Stimulated activated CD4-positive, alpha-beta T cell treated with anti-CD3 and anti-CD28 coated beads, TNF-alpha, amount 100 ng/mL, for 1 hour (primary cell): ENCODE results near the gene H6PD.
A peak's percentile ranks its signal among the peaks of the same experiment; 100 is the strongest.

ENCODE experiments used
- DNase-seq, 3 donors: peaks; one replicate each; pipeline ENCODE4 v3.0.0-alpha.2; 2020; ENCODE audit warnings: low read depth in 3 of 3, low spot score in 1 of 3

The H6PD gene, protein sequence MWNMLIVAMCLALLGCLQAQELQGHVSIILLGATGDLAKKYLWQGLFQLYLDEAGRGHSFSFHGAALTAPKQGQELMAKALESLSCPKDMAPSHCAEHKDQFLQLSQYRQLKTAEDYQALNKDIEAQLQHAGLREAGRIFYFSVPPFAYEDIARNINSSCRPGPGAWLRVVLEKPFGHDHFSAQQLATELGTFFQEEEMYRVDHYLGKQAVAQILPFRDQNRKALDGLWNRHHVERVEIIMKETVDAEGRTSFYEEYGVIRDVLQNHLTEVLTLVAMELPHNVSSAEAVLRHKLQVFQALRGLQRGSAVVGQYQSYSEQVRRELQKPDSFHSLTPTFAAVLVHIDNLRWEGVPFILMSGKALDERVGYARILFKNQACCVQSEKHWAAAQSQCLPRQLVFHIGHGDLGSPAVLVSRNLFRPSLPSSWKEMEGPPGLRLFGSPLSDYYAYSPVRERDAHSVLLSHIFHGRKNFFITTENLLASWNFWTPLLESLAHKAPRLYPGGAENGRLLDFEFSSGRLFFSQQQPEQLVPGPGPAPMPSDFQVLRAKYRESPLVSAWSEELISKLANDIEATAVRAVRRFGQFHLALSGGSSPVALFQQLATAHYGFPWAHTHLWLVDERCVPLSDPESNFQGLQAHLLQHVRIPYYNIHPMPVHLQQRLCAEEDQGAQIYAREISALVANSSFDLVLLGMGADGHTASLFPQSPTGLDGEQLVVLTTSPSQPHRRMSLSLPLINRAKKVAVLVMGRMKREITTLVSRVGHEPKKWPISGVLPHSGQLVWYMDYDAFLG

DNA sequence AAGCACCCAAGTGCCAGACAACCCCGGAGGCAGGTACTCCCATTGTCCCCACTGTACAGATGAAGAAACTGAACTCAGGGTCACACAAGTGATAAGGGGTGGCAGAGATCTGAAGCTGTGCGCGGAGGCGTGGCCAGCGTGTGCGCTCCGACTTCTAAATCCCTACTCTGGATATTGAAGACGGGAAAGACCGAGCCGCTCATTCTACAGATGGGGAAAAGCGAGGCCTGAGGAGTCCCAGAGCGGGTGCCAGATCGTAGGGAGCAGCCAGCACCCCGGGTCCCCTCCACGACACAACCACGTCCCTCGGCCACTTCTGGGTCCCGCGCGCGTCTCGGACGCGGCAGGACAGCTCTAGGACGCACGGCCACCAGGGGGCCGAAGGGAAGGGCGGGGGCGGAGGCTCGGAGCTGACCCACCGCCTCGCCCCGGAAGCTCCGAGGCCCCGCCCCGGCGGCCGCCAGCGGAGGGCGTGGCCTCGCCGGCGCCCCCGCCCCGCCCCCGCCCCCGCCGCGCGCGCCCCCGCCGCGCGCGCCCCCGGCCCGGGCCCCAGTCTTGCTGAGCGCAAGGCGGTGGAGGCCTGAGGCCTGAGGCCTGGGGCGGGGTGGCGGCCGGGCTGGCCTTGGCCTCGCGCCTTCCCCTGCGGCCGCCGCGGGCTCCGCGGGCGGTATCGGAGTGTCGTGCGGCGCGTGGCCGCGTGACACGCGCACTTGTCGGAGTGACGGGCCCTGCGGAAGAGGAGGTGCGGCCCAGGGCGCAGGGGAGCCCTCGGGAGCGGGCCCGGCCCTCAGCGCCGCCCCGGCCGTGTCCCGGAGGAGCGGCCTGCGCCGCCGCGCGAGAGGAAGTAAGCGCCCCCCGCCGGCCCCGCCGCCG lies at the start of gene H6PD:
Gene H6PD, plus strand, starts transcription at position 552 of the 873 bp plus-strand sequence. CDS start 10,161 bp downstream, outside the sequence.
- DNase-seq, result peak; percentile 34 to 50 (median 43)

DNA sequence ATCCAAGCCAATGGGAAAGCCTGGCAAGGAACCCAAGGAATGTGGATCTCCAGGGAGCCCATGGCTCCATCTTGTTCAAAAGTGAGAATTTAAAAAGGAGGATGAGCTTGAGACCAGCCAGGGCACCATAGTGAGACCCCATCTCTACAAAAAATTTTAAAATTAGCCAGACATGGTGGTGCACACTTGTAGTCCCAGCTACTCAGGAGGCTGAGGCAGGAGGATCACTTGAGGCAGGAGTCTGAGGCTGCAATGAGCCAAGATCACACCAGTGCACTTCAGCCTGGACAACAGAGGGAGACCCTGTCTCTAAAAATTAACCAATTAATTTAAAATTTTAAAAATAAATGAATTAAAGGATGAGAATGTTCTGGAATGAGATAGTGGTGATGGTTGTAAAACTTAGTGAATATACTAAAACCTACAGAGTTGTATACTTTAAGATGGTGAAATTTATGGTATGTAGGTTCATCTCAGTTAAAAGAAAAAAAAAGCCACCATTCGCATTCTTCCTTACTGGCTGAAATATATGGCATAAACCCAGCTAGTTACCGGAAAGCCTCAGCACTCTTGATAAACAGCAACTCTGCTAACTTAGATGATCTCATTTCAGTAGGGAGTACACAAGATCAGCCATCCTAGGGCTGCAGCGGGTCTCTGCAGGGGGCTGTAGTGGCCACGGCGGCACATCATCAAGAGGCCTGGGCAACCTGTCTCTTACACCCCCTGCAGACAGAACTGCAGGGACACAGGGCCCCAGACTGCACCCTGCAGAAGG lies 48.3 kb upstream of the H6PD start:
- no peak for DNase-seq

DNA sequence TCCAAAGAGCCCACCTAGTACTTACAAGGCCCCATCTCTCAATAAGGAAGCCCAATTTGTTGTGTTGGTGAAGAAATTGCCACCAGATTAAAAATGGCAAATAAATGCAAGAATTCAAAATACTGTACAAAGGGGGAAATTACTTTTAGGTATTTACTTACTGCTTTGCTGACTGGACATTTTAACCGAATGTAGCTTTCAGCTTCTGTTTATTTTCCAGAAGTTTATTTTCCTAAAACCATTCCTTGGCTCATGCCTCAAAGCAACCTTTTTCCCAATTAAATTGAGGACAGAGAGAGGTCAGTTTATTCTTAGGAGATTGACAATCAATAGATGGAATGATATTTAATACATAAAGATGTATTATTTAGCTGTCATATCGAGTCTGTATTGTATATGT lies 47.6 kb upstream of the H6PD start:
- no peak for DNase-seq

DNA sequence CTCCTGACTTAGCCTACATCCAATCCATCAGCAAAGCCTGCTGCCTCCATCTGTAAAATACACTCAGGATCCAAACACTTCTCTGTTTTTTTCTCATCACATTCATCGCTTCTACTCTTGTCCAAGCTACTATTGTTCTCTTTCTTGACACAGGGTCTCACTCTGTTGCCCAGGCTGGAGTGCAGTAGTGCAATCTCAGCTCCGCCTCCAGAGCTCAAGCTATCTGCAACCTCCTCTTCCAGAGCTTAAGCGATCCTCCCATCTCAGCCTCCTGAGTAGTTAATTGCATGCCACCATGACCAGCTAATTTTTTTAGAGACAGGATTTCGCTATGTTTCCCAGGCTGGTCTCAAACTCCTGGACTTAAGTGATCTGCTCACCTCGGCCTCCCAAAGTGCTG lies 44.3 kb upstream of the H6PD start:
- DNase-seq, result no peak

DNA sequence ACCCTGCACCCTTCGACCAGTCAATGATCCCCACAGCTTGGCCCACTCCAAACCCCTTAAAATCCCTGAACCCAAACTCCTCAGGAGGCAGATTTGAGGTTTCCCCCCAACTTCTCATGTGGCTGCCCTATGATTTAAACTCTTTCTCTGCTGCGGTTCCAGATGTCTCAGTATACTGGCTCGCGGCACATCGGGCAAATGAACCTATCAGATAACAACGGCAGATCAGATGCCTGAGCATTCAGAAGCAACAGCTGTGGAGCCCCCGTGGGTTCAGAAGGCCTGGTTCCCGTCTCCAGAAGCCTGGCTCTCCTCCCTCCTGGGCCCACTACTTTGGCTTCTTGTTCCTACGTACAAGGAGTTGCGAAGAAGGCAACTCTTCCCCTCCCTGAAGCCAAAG lies 43.3 kb upstream of the H6PD start:
- no peak for DNase-seq

DNA sequence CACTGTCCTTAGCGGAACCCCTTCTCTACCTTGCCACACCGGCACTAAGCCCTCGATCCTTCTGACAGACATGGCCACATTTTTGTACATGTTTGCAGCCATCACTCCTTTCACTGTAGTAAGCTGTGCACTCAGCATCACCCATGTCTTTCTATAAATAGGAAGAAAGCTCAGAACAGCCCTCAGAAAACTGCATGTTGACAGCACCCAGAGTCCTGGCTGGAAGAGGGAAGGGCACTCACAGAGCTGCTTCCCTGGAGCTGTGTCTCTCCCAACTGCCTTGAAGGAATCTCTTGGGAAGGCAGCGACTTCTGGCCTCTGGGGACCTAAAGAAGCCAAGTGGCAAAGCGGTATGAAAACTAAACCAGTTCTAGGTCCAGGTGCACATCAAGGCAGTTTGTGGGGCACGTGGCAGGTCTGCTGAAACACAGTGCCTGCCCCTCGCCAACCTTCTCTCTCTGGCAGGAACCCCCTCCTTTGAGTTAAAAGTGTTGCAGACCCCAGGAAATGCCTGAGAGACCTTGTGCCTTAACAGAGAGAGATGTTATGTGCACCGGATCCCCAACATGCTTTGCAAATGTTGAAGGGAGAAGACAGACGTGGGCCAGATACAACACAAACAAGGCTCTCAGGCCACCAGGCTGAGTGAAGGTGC lies 41.9 kb upstream of the H6PD start:
- no peak for DNase-seq

DNA sequence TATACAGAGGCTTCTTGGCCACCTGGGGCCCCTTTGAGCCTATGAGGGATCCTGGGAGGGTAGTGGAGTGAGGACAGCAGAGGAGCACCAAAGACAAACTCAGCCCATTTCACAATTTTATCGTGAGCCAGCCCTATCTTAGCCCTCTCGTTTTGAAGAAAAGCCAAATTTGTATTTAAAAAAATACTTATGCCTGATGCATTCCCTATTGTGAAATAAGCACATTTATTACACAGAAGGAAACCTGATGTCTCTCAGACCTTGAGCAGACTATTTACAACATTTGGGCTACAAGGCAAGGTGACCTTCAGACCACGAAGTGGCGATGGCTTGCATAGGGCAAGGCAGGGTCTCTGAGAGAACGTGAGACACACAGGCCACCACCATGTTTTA lies 41.3 kb upstream of the H6PD start:
- no peak for DNase-seq

DNA sequence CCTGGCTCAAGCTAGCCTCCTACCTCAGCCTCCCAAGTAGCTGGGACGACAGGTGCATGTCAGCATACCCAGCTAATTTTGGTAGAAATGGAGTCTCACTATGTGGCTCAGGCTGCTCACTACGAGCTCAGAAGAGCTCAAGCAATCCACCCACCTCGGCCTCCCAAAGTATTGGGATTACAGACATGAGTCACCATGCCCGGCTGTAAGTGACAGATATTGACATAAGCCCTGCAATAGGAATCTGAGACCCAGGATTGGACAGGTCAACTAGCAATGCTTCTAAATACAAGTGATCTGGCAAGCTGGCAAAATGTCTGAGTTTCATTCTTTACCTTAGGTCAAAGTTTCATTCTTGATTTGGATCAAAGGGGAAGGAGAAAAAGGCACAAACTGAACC lies 40.5 kb upstream of the H6PD start:
- DNase-seq, result no peak

DNA sequence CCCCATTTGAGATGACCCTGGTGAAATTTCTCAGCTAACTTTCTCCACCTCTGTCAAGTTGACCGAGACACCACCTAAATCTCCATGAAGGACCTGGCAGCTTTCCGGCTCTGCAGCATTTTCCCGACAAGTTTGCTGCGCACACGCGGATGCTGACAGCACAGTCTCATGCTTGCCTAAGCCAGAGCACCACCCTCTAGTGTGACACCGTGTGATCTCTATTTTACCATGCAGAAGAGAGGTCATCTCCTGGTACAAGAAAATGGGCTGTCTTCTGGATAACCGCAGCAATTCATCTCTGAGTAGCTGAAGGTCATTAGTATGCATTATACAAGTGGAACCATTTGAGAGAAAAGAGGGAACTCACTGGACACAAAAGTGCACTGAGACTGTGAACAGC lies 38.9 kb upstream of the H6PD start:
- no peak for DNase-seq

DNA sequence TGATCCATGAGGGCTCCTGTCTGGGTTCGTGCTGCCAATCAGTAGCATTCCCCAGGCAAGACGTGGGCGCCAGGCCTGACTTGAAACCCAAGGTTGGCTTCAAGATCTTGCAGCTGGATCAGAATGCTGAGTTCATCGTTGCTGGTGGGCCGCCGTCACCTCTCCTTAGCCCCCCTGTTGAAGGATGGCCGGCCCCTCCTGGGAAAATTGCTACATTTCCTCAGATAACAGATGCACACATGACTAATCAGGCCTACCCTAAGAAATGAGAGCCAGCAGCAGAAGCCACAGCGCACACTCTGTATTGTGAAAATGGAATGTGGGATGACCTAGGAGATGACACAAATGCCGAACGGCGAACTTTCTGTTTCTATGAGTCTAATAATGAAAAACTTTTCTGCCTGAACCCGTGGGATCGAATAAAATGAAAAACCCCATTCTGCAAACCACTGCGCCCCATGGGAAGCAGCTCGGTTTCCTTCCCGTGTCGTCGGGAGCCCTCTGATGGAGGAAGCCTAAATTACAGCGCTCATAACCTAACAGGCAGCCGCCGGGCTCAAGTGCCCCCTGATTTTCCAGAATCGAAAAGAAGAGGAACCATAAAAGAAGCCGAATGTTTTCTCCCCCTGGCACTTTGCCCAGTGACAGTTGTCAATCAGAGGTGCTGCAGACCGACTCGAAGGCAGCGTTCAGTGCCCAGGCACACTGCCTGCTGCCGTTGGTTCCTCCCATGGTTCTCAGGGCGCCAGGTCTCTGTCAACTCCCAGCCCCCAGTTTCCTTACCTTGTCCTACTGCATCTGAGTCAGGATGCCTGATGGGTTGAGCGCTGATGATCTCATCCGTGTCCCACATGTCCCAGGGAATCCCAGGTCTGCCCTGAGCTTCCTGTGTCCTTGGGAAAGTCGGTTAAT lies 38.2 kb upstream of the H6PD start:
- DNase-seq, result peak in 2 of 3 donors; percentile 18 to 45

DNA sequence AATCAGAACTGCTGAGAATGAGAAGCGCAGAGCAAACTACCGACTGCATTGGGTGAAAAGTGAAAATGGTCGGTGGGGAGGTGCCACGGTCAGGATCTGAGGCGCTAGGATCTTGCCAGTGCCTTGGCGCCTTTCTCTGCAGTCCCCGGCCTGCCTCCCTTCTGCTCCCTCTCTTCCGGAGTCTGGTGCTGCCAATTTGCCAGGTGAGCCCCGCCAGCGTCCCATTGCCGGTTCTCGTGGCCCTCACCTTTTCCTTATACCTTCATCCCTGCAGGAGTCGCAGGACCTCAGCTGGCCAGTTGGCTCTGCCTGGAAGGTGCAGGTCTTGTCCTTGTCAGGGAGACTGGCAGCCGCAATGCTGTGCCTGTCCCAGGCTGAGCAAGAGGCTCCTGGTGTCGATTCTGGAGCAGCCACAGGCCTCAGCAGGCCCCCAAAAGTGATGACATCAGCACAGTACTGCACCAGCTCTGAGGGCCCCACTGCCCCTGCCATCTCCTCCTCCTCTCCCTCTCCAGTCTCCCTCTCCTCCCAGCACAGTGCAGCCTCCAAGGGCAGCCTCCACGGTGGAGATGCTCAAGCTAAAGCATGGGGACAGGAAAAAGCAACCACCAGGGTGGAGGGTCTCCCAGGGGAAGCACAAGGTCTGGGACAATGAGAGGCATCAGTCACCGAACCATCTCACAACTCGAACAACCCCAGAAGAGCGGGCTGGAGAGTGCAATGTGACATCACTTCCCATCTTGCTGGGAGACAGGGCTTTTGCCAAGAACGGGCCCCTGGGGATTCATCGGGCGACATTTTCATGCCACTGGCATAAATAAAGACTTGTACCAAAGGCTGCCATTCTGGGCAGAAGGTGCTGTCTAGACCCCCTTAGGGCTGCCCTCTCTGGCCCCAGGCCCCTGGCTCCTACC lies 37.1 kb upstream of the H6PD start:
- DNase-seq, result no peak

DNA sequence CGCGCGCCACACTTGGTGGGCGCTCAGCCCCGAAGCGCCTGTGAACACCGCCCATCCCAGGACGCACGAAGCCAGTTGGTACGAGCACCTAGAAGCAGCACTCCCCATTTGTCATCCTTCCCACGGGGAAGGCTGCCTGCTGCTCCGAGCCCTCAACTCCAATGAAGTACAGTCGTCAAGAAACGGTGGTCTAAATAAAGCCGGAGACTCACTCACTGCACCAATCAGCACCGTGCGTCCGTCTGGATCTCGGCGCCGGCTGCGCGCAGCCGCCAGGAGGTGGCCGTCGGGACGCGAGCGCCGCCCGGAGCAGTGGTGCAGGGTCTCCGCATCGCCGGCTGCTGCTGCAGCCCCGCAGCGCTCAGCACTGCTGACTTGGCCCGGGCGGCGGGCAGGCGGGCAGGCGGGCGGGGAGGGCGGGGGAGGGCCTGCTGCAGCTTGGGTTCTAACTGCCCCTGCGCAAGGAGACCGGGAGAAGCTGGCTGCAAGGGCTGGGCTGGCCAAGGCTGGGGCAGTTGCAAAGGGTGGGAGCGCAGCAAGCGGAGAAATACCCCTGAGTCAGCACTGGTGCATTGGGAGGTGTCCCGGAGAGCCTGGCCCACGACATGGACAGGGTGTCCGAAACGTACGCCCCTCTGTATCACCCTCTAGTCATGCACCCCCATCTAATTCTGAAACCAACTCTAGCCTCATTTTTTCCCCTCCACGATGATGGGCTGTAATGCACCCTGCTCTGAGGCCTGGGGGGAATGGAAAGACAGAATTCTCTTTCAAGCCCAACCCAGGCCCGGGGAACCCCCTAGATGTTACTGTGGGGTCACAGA lies 35.8 kb upstream of the H6PD start:
- DNase-seq, result no peak

DNA sequence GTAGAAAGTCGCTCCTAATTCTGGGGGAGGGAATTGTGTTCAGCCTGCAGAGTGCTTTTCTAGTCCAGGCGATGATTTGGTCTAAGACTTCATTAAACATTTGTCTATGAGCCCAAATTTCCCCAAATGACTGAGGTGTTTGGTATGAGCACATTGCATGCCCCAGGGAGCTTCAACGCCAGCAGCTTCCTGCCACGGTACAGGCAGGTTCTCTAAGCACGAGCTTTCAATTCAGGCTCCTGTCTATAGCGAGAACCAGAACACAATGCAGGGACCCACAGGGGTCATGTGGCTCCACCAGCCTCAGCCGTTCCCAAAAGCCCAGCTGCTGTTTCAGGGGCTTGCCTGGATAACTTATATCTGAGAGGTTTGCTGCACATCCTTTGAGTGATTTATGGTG lies 34.1 kb upstream of the H6PD start:
- no peak for DNase-seq

DNA sequence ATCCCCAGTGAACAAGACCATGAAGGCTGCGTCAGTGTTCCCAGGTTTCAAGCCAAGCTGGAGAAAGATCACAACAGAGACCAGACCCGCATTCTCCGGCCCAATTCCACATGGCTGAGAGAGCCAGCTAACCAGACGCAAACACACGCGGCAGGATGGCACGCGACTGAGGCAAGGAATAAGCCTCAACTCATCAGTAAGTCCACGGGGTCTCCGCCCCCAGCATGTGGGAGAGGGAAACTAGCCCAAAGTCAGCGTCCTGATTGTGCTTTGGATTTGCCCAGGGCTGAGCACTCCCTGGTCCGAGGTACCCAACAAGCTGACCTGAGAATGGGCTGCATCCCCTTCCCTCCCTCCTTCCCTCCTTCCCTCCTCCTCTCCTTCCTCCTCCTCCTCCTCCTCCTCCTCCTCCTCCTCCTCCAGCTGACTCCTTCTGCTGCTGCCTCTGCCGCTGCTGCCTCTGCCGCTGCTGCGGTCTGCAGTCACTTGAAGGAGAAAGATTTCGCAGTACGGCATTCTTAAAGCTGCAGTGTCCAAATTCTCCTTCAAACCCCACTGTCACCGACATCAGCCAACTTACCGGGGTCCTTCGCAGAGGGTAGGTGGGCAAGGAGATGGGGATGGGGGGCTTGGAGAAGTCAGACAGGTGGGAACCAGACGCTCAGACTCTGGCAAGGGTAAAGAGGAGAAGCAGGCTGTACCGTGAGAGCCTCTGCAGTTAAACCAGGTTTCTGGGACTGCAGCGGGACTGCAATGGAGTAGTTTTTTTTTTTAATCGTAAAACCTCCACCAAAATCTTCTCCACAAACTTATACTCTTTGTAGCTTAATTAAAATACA lies 33.0 kb upstream of the H6PD start:
- DNase-seq, result no peak

DNA sequence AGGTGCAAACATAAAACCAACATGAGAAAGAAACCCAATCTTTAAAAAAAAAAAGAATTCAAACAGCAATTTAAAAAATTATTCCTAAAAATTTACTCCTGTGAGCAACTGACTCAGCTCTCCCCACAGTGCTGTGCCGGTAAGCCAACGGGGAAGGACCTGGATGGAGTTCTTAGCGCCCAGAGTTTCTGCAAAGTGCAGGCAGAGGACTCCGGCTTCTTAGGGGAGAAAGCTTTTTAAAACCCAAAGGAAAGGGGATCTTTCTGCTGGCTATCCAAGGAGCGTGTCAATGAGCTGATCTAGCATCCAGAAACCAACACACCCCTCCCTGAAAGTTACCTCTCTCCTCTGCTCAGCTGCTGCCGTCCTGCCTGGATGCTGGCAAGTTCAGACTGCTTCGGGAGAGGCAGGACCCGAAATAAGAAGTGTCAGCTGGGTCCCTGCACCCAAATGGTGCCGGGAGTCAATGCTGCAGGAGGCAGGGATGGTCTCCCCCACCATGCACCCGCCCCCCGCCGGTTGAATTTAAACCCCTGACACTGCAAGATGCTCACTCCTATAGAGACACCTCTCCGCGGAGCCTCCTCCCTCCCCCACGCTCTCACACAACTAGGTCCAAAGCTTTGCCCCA lies 32.2 kb upstream of the H6PD start:
- DNase-seq, result no peak

DNA sequence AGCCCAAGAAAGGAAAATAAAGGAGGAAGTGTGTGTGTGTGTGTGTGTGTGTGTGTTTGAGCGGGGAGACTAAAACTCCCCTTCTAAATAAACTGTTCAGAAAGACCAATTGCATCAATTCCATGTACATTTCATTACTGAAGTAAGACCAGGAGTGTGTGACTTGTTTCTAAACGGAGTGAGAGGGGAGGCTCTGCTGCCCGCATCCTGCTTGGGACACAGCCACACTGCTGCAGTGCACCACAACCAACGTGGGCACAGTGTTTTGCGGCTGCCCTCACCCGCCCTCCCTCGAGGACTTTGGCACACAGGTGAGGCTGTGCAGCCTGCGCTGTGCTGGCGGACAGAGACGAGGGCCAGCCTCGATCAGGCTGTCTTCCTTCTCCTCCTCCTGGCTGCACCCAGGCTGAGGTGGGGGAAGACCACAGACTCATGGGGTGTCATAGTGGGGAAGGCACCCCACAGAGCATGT lies 31.0 kb upstream of the H6PD start:
- no peak for DNase-seq
